Renal pelvis (tissue), 4 donors: ENCODE measurements around the gene HGD. TPM values are rescaled to one million over a fixed set of nuclear protein-coding genes. Genes with fewer than 3 reads are reported as not detected.

ENCODE experiments used
- DNase-seq: peaks from one replicate; pipeline ENCODE4 v3.0.0-alpha.2; 2013
- polyA plus RNA-seq, 3 donors: library from polyadenylated mRNA; unstranded; fragments of 120-200 nt; gene quantifications; one replicate each; pipeline ENCODE4 v1.2.1, GENCODE V29; 2013; ENCODE audit not compliant: insufficient read length in 3 of 3

Gene HGD
- polyA plus RNA-seq, 3 donors, result 75.9 to 117 (median 90.1) TPM

- DNase-seq, result no peak
Measured at GRCh38 chr3:120596853-120597223, 85.2 kb downstream of the HGD start.

- peak; percentile 98 for DNase-seq
Measured at GRCh38 chr3:120596116-120596852, 85.8 kb downstream of the HGD start, which contains the start of gene NDUFB4. Gene NDUFB4 (plus strand): TSS chr3:120596336. CDS start chr3:120596360, 24 bp downstream.

- DNase-seq, result no peak
Measured at GRCh38 chr3:120595788-120596115, 86.3 kb downstream of the HGD start.

- no peak for DNase-seq
Measured at GRCh38 chr3:120587332-120587975, 94.6 kb downstream of the HGD start.

Other genes with a start within 250 kb of the HGD start
- gene FSTL1, start 231.2 kb downstream of the HGD start, polyA plus RNA-seq, result 100 to 1,000 TPM; 470 to 549 (median 480) TPM
- gene NDUFB4, start 85.9 kb downstream of the HGD start, polyA plus RNA-seq, result 100 to 1,000 TPM; 186 to 199 (median 187) TPM
- gene RABL3, start 60.3 kb upstream of the HGD start, polyA plus RNA-seq, result 10 to 100 TPM; 22.5 to 29.8 (median 24.6) TPM
- gene GTF2E1, start 60.5 kb upstream of the HGD start, polyA plus RNA-seq, result 10 to 100 TPM; 13.0 to 15.5 (median 14.9) TPM
- under 1 TPM; 0.15 to 0.30 (median 0.24) TPM for gene STXBP5L, start 226.0 kb upstream of the HGD start, polyA plus RNA-seq